PC-9 (cell line): ENCODE results near the gene TRIM5.
"Not testable (repeated sequence)": the region's sequence is repeated elsewhere in the genome, so short reads cannot be mapped to it uniquely, and the experiment has no call there.

ENCODE experiments used
- EZH2 ChIP-seq: fragments of 200-600 bp; sonication (generic); IDR thresholded peaks from 2 replicates; pipeline ENCODE4 v1.8.0; 2017; ENCODE audit warnings: antibody characterized with exemption, low read depth
- TF ChIP-seq, protein P1 (sequence below): fragments of 200-600 bp; sonication (generic); conservative IDR thresholded peaks from 2 replicates; pipeline ENCODE4 v1.6.1; 2017; ENCODE audit warnings: mixed run types, antibody characterized with exemption, mild to moderate bottlenecking, moderate library complexity

DNA sequence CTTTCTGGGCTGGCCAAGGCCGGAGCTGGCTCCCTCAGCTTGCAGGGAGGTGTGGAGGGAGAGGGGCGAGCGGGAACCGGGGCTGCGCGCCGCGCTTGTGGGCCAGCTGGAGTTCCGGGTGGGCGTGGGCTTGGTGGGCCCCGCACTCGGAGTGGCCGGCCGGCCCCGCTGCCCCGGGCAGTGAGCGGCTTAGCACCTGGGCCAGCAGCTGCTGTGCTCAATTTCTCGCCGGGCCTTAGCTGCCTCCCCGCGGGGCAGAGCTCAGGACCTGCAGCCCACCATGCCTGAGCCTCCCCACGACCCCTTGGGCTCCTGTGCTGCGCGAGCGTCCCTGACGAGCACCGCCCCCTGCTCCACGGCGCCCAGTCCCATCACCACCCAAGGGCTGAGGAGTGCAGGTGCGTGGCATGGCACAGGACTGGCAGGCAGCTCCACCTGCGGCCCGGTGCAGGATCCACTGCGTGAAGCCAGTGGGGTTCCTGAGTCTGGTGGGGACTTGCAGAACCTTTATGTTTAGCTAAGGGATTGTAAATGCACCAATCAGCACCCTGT, 1.9 kb downstream of the TRIM5 start:
- TF ChIP-seq, protein P1, sequence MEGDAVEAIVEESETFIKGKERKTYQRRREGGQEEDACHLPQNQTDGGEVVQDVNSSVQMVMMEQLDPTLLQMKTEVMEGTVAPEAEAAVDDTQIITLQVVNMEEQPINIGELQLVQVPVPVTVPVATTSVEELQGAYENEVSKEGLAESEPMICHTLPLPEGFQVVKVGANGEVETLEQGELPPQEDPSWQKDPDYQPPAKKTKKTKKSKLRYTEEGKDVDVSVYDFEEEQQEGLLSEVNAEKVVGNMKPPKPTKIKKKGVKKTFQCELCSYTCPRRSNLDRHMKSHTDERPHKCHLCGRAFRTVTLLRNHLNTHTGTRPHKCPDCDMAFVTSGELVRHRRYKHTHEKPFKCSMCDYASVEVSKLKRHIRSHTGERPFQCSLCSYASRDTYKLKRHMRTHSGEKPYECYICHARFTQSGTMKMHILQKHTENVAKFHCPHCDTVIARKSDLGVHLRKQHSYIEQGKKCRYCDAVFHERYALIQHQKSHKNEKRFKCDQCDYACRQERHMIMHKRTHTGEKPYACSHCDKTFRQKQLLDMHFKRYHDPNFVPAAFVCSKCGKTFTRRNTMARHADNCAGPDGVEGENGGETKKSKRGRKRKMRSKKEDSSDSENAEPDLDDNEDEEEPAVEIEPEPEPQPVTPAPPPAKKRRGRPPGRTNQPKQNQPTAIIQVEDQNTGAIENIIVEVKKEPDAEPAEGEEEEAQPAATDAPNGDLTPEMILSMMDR, result not testable (repeated sequence)
- TF ChIP-seq EZH2, result not testable (repeated sequence)
